Heart left ventricle (tissue), 16 donors: ENCODE measurements around the gene ORC4. TPM values are rescaled to one million over a fixed set of nuclear protein-coding genes. Genes with fewer than 3 reads are reported as not detected.

Experiments used
- ATAC-seq, 4 donors: fragments of 200-7000 bp; cut with Tn5 transposase; one replicate each; pipeline ENCODE4 v1.9.1; 2020 to 2022; ENCODE audit warnings: moderate library complexity in 4 of 4, mild to moderate bottlenecking in 3 of 4, moderate number of reproducible peaks in 1 of 4
- DNase-seq, 5 donors: peaks; one replicate each; pipeline ENCODE4 v3.0.0-alpha.2; 2020
- H3K27ac ChIP-seq, 12 donors: fragments of 200-600 bp; sonication (generic) in 4 of 12; one replicate each; pipeline versions ENCODE4 v1.5.0 to v1.8.0; 2016 to 2022; ENCODE audit warnings: mild to moderate bottlenecking in 2 of 12
- H3K27me3 ChIP-seq, 9 donors: fragments of 200-600 bp; sonication (generic) in 2 of 9; one replicate each; pipeline versions ENCODE4 v1.5.1 to v1.8.0; 2016 to 2022; ENCODE audit warnings: mild to moderate bottlenecking in 3 of 9
- H3K36me3 ChIP-seq, 9 donors: fragments of 200-600 bp; sonication (generic) in 2 of 9; one replicate each; pipeline versions ENCODE4 v1.5.0 to v1.8.0; 2018 to 2022; ENCODE audit warnings: mild to moderate bottlenecking in 2 of 9
- H3K4me1 ChIP-seq, 12 donors: fragments of 200-600 bp; sonication (generic) in 4 of 12; one replicate each; pipeline versions ENCODE4 v1.5.0 to v1.8.0; 2016 to 2022; ENCODE audit warnings: mild to moderate bottlenecking in 3 of 12
- H3K4me3 ChIP-seq, 12 donors: fragments of 200-600 bp; sonication (generic) in 4 of 12; one replicate each; pipeline versions ENCODE4 v1.5.0 to v1.8.0; 2017 to 2022; ENCODE audit warnings: mild to moderate bottlenecking in 9 of 12, moderate library complexity in 4 of 12
- H3K9me3 ChIP-seq, 12 donors: fragments of 200-600 bp; sonication (generic) in 4 of 12; one replicate each; pipeline versions ENCODE4 v1.5.0 to v1.8.0; 2016 to 2022; ENCODE audit warnings: mild to moderate bottlenecking in 1 of 12
- CTCF ChIP-seq, 12 donors: fragments of 200-600 bp; sonication (generic) in 4 of 12; IDR thresholded peaks; one replicate each; pipeline versions ENCODE4 v1.5.0 to v1.8.0; 2018 to 2022; ENCODE audit warnings: antibody characterized with exemption in 12 of 12, mild to moderate bottlenecking in 5 of 12
- POLR2A ChIP-seq, 2 donors: fragments of 450-650 bp; IDR thresholded peaks; one replicate each; pipeline ENCODE4 v1.6.1; 2017; ENCODE audit warnings: antibody characterized with exemption in 2 of 2, mild to moderate bottlenecking in 2 of 2, moderate library complexity in 2 of 2
- WGBS, 4 donors: extraction: QIAGEN DNeasy Blood & Tissue Kit in 2 of 4; methylation state at CpG; one replicate each; pipeline versions ENCODE4 v1.1.5 to v1.1.7; 2013 to 2018; 5-methylcytosine and 5-hydroxymethylcytosine counted together
- intact Hi-C, 10 donors: fragments of 100-400 bp; cut with DNase I; formaldehyde crosslinking; loops; one replicate each; pipeline versions ENCODE4 v1.11.1 to v1.14.2; 2022
- polyA plus RNA-seq, 2 donors: library from polyadenylated mRNA; stranded (reverse); fragments of 200-250 nt; gene quantifications; one replicate each; pipeline ENCODE4 v1.2.3, GENCODE V29; 2013
- total RNA-seq, 9 donors: library from RNA; depleted of rRNA in 2 of 9; stranded (reverse); fragments of >200 nt in 2 of 9; fragmentation: NEBNext Ultra II Directional in 3 of 9; extraction: Animal tissue kit (Norgen Biotek cat#: 25700) in 3 of 9; gene quantifications; one replicate each; pipeline versions ENCODE4 v1.1.0 to v1.2.4, GENCODE V29; 2016 to 2023
- donor health status: ischemic (EF 13 %, LVEDD 7.1; RV severe dilation, severe dysfunction).
- donor health status: healthy with polysubstance abuse.
- donor health status: DM: no; HTN: yes; CAD: no.
- donor health status: DM: no; HTN: no; CAD: no.
- donor health status: ischemic (EF 25% LVEDD 6.9; RV normal size, moderate dysfunction).
- donor health status: ischemic (EF 25% LVEDD 5.7; RV mildly dilated, moderate dysfunction).
- donor health status: healthy.
- donor health status: DM: yes; HTN: yes; CAD: no.
- donor health status: ischemic (EF 35%, LVEDD 5.7; RV mildly dilated, moderate dysfunction).
- donor health status: nonischemic (EF 11% LVEDD 7.7; RV severe dilation, severe dysfunction).
- donor health status: DM: yes; HTN: yes; CAD: no.
- donor health status: PGD.
- donor health status: ischemic (EF 29% LVEDD 5.4; RV normal size, mild dysfunction).
- donor health status: nonischemic (EF 23%, LVEDD 6.1; RV moderate dilation, normal function).

Gene ORC4
- total and polyA plus RNA-seq, 11 donors = 7.5 to 64.7 (median 38.9) TPM

GRCh38 chr2:147917161-147917560 is 103.4 kb downstream of the ORC4 start:
- no peak overlapping the region for H3K4me3 ChIP-seq
- 83 to 88% (median 87%) methylated on average over 4 of the region's 4 CpGs for WGBS, 4 donors
- no peak for ATAC-seq
- no peak for TF ChIP-seq CTCF (IDR thresholded peaks at IDR 0.05)
- TF ChIP-seq POLR2A (IDR thresholded peaks at IDR 0.05) = no peak
- no peak for DNase-seq
- H3K27ac ChIP-seq = no peak overlapping the region
- intact Hi-C loops = loop anchor here in 5 of 10 donors (10.0 kb wide), 3 partner anchors 872 to 1182 kb away; no protein-coding TSS in a partner anchor
- no peaks in the 10 kb centered on the region for H3K27me3 ChIP-seq
- no peaks in the 10 kb centered on the region for H3K9me3 ChIP-seq
- H3K36me3 ChIP-seq = peaks cover 0 to 66% (median 12%) of the 10 kb centered on the region in 9 donors
- H3K4me1 ChIP-seq = peaks cover 0 to 13% (median 5%) of the 10 kb centered on the region in 12 donors

- peaks cover 0 to 13% (median 5%) of the 10 kb centered on the region in 12 donors for H3K4me1 ChIP-seq
- intact Hi-C loops = loop anchor here in 5 of 10 donors (10.0 kb wide), 3 partner anchors 872 to 1182 kb away; no protein-coding TSS in a partner anchor
- 85 to 89% (median 86%) methylated on average over 4 of the region's 4 CpGs for WGBS, 4 donors
- no peak for DNase-seq
- H3K36me3 ChIP-seq = peaks cover 0 to 63% (median 12%) of the 10 kb centered on the region in 9 donors
- no peak overlapping the region for H3K27ac ChIP-seq
- no peaks in the 10 kb centered on the region for H3K9me3 ChIP-seq
- H3K4me3 ChIP-seq = no peak overlapping the region
- TF ChIP-seq CTCF (IDR thresholded peaks at IDR 0.05) (no peak), POLR2A (IDR thresholded peaks at IDR 0.05) (no peak)
- H3K27me3 ChIP-seq = no peaks in the 10 kb centered on the region
- no peak for ATAC-seq
These were observed 103.8 kb downstream of the ORC4 start for GRCh38 chr2:147916723-147917122.

GRCh38 chr2:147916067-147916466 is 104.5 kb downstream of the ORC4 start:
- Histone ChIP-seq H3K36me3 (peaks cover 0 to 57% (median 12%) of the 10 kb centered on the region in 9 donors), H3K27ac (no peak overlapping the region), H3K27me3 (no peaks in the 10 kb centered on the region), H3K9me3 (no peaks in the 10 kb centered on the region), H3K4me3 (no peak overlapping the region), H3K4me1 (peaks cover 0 to 16% (median 5%) of the 10 kb centered on the region in 12 donors)
- 94 to 99% (median 97%) methylated on average over 2 of the region's 2 CpGs for WGBS, 4 donors
- no peak for DNase-seq
- intact Hi-C loops = loop anchor here in 5 of 10 donors (10.0 kb wide), 3 partner anchors 871 to 1181 kb away; no protein-coding TSS in a partner anchor
- no peak for ATAC-seq
- no peak for TF ChIP-seq CTCF (IDR thresholded peaks at IDR 0.05)
- TF ChIP-seq POLR2A (IDR thresholded peaks at IDR 0.05) = no peak

GRCh38 chr2:147913701-147914480 is 106.6 kb downstream of the ORC4 start:
- no peak for DNase-seq
- TF ChIP-seq CTCF (IDR thresholded peaks at IDR 0.05) (no peak), POLR2A (IDR thresholded peaks at IDR 0.05) (no peak)
- ATAC-seq = no peak
- Histone ChIP-seq H3K9me3 (no peaks in the 10 kb centered on the region), H3K27ac (no peak overlapping the region), H3K4me3 (no peak overlapping the region), H3K27me3 (no peaks in the 10 kb centered on the region), H3K4me1 (peaks cover 0 to 22% (median 5%) of the 10 kb centered on the region in 12 donors), H3K36me3 (peaks cover 0 to 41% (median 8%) of the 10 kb centered on the region in 9 donors)
- 35 to 45% (median 38%) methylated on average over 3 of the region's 3 CpGs for WGBS, 4 donors
- intact Hi-C loops = loop anchor here (5.0 to 10.0 kb wide), 11 partner anchors 67 to 1182 kb away; partner anchors contain the start of gene ACVR2A (in 1 of the 10)
